Liver (tissue), 9 donors: ENCODE results near the gene INPP5B. TPM values are rescaled to one million over a fixed set of nuclear protein-coding genes. Genes with fewer than 3 reads are reported as not detected.
"Not testable (repeated sequence)": the region's sequence is repeated elsewhere in the genome, so short reads cannot be mapped to it uniquely, and the experiment has no call there.

Experiments used
- DNase-seq: peaks from one replicate; pipeline ENCODE4 v3.0.0-alpha.2; 2017; ENCODE audit warnings: low spot score
- H3K27ac ChIP-seq, 2 donors: one replicate each; pipeline ENCODE4 v1.7.0; 2013; ENCODE audit warnings: inconsistent platforms in 2 of 2, low read length in 2 of 2, control low read depth in 1 of 2, low read depth in 1 of 2, mild to moderate bottlenecking in 1 of 2
- H3K27me3 ChIP-seq, 4 donors: one replicate each; pipeline versions ENCODE4 v1.6.1 to v1.7.0; 2013; ENCODE audit warnings: low read length in 3 of 4, inconsistent platforms in 1 of 4, mild to moderate bottlenecking in 1 of 4, moderate library complexity in 1 of 4; ENCODE audit not compliant: control insufficient read depth in 4 of 4, insufficient read depth in 4 of 4
- H3K36me3 ChIP-seq, 4 donors: one replicate each; pipeline versions ENCODE4 v1.6.1 to v1.7.0; 2013; ENCODE audit warnings: low read length in 3 of 4, mild to moderate bottlenecking in 3 of 4, low read depth in 1 of 4, moderate library complexity in 1 of 4; ENCODE audit not compliant: control insufficient read depth in 4 of 4, insufficient read depth in 3 of 4
- H3K4me1 ChIP-seq, 4 donors: one replicate each; pipeline versions ENCODE4 v1.6.1 to v1.7.0; 2013; ENCODE audit warnings: low read length in 3 of 4, mild to moderate bottlenecking in 3 of 4, moderate library complexity in 1 of 4; ENCODE audit not compliant: control insufficient read depth in 4 of 4, insufficient read depth in 4 of 4
- H3K4me3 ChIP-seq, 3 donors: one replicate each; pipeline versions ENCODE4 v1.6.1 to v1.7.0; 2013; ENCODE audit warnings: low read length in 3 of 3, control low read depth in 1 of 3, low read depth in 1 of 3, mild to moderate bottlenecking in 1 of 3
- H3K9ac ChIP-seq, 2 donors: one replicate each; pipeline ENCODE4 v1.7.0; 2013; ENCODE audit warnings: low read length in 2 of 2, mild to moderate bottlenecking in 2 of 2, moderate library complexity in 2 of 2, control low read depth in 1 of 2, low read depth in 1 of 2
- H3K9me3 ChIP-seq, 4 donors: one replicate each; pipeline versions ENCODE4 v1.6.1 to v1.7.0; 2013; ENCODE audit warnings: low read length in 3 of 4; ENCODE audit not compliant: control insufficient read depth in 4 of 4
- ATF3 ChIP-seq: IDR thresholded peaks from 2 replicates; pipeline ENCODE4 v1.6.1; 2016; ENCODE audit warnings: antibody characterized with exemption
- CTCF ChIP-seq: fragments of 150-350 bp; IDR thresholded peaks from 2 replicates; pipeline ENCODE4 v1.5.1; 2017; ENCODE audit warnings: improper control_type of control experiment, low read depth, low read length; ENCODE audit not compliant: missing input control
- EGR1 ChIP-seq, 2 donors: IDR thresholded peaks; 2 replicates each; pipeline ENCODE4 v1.6.1; 2016 to 2018; ENCODE audit warnings: antibody characterized with exemption in 2 of 2, low read depth in 2 of 2
- FOXA1 ChIP-seq: IDR thresholded peaks from 2 replicates; pipeline ENCODE4 v1.6.1; 2016; ENCODE audit warnings: antibody characterized with exemption
- FOXA2 ChIP-seq: IDR thresholded peaks from 2 replicates; pipeline ENCODE4 v1.6.1; 2016; ENCODE audit warnings: antibody characterized with exemption
- GABPA ChIP-seq, 2 donors: IDR thresholded peaks in 1 of 2; conservative IDR thresholded peaks in 1 of 2; 2 replicates each; pipeline ENCODE4 v1.6.1; 2016; ENCODE audit warnings: antibody characterized with exemption in 2 of 2, mild to moderate bottlenecking in 1 of 2, moderate library complexity in 1 of 2
- HNF4G ChIP-seq: IDR thresholded peaks from 2 replicates; pipeline ENCODE4 v1.6.1; 2016; ENCODE audit warnings: antibody characterized with exemption
- JUND ChIP-seq, 2 donors: IDR thresholded peaks; 2 replicates each; pipeline ENCODE4 v1.6.1; 2016; ENCODE audit warnings: antibody characterized with exemption in 2 of 2
- MAX ChIP-seq: IDR thresholded peaks from 2 replicates; pipeline ENCODE4 v1.6.1; 2016; ENCODE audit warnings: antibody characterized with exemption
- NR2F2 ChIP-seq: IDR thresholded peaks from 2 replicates; pipeline ENCODE4 v1.6.1; 2016; ENCODE audit warnings: antibody characterized with exemption
- RAD21 ChIP-seq, 2 donors: IDR thresholded peaks; 2 replicates each; pipeline ENCODE4 v1.6.1; 2016; ENCODE audit warnings: antibody characterized with exemption in 2 of 2, mild to moderate bottlenecking in 2 of 2
- REST ChIP-seq: IDR thresholded peaks from 2 replicates; pipeline ENCODE4 v1.6.1; 2016; ENCODE audit warnings: antibody characterized with exemption, mild to moderate bottlenecking
- RXRA ChIP-seq, 2 donors: IDR thresholded peaks; 2 replicates each; pipeline ENCODE4 v1.6.1; 2017 to 2018; ENCODE audit warnings: antibody characterized with exemption in 2 of 2, mild to moderate bottlenecking in 1 of 2
- SP1 ChIP-seq: IDR thresholded peaks from 2 replicates; pipeline ENCODE4 v1.6.1; 2018; ENCODE audit warnings: antibody characterized with exemption, mild to moderate bottlenecking
- TAF1 ChIP-seq: conservative IDR thresholded peaks from 2 replicates; pipeline ENCODE4 v1.6.1; 2016; ENCODE audit warnings: antibody characterized with exemption, mild to moderate bottlenecking
- YY1 ChIP-seq: IDR thresholded peaks from 2 replicates; pipeline ENCODE4 v1.6.1; 2016; ENCODE audit warnings: antibody characterized with exemption, mild to moderate bottlenecking
- ZBTB33 ChIP-seq: IDR thresholded peaks from 2 replicates; pipeline ENCODE4 v1.6.1; 2016; ENCODE audit warnings: antibody characterized with exemption
- WGBS: extraction: QIAGEN DNeasy Blood & Tissue Kit; methylation state at CpG from one replicate; pipeline ENCODE4 v1.1.7; 2013; 5-methylcytosine and 5-hydroxymethylcytosine counted together
- polyA plus RNA-seq, 2 donors: library from polyadenylated mRNA; stranded (reverse) in 1 of 2; unstranded in 1 of 2; fragments of 200-250 nt in 1 of 2; fragments of >200 nt in 1 of 2; fragmentation: Nextera tagmentation in 1 of 2; extraction: Ambion mirVana in 1 of 2; gene quantifications; one replicate each; pipeline versions ENCODE4 v1.2.1 to v1.2.3, GENCODE V29; 2013 to 2015
- total RNA-seq, 2 donors: library from RNA; depleted of rRNA; stranded (reverse); fragments of >200 nt; gene quantifications; one replicate each; pipeline ENCODE4 v1.2.3, GENCODE V29; 2014
- donor health status: healthy.
- donor health status: healthy.
- donor health status: healthy.
- donor health status: healthy.
- donor health status: healthy.

INPP5B gene
- total and polyA plus RNA-seq, 4 donors = 5.0 to 30.9 (median 13.6) TPM

- not testable (repeated sequence) for H3K27ac ChIP-seq, H3K27me3 ChIP-seq, H3K4me1 ChIP-seq, H3K9ac ChIP-seq, H3K9me3 ChIP-seq, H3K4me3 ChIP-seq, DNase-seq
- TF ChIP-seq RAD21 (IDR thresholded peaks at IDR 0.05) (peak; percentile 84 to 87), RXRA (IDR thresholded peaks at IDR 0.05) (peak in 1 of 2 donors; percentile 15), CTCF (peak; percentile 54)
- H3K36me3 ChIP-seq = peaks cover 10 to 46% (median 39%) of the 10 kb centered on the region in 4 donors
- WGBS = 56% methylated on average over 6 of the region's 6 CpGs
Observed at GRCh38 chr1:37975083-37975482, 28.2 kb upstream of the INPP5B start.

- TF ChIP-seq HNF4G (no peak), SP1 (no peak), ZBTB33 (no peak), YY1 (no peak), RXRA (IDR thresholded peaks at IDR 0.05) (no peak), ATF3 (no peak), CTCF (no peak), REST (no peak), TAF1 (no peak), NR2F2 (no peak), JUND (IDR thresholded peaks at IDR 0.05) (no peak), FOXA2 (no peak), FOXA1 (no peak), GABPA (IDR thresholded peaks at IDR 0.05 in 1 of 2, conservative IDR thresholded peaks at IDR 0.05 in 1 of 2) (no peak), EGR1 (IDR thresholded peaks at IDR 0.05; ENCODE audit: low read depth in 2 of 2) (no peak), RAD21 (IDR thresholded peaks at IDR 0.05) (no peak), MAX (no peak)
- no peak for DNase-seq
- WGBS = 93% methylated on average over 5 of the region's 5 CpGs
Observed at GRCh38 chr1:37974567-37974966, 27.7 kb upstream of the INPP5B start.

GRCh38 chr1:37973684-37974083 lies 26.8 kb upstream of the INPP5B start:
- H3K4me3 ChIP-seq, H3K27me3 ChIP-seq, DNase-seq, H3K27ac ChIP-seq, H3K9ac ChIP-seq, H3K4me1 ChIP-seq, H3K9me3 ChIP-seq: not testable (repeated sequence)
- 92% methylated on average over 5 of the region's 5 CpGs for WGBS
- peaks cover 10 to 45% (median 39%) of the 10 kb centered on the region in 4 donors for H3K36me3 ChIP-seq

More at GRCh38 chr1:37974567-37974966, 27.7 kb upstream of the INPP5B start:
- Histone ChIP-seq H3K4me3 (no peak overlapping the region), H3K9ac (no peak overlapping the region), H3K27me3 (no peaks in the 10 kb centered on the region), H3K27ac (no peak overlapping the region), H3K4me1 (peaks cover 0 to 3% (median 0%) of the 10 kb centered on the region in 4 donors), H3K9me3 (no peaks in the 10 kb centered on the region), H3K36me3 (peaks cover 10 to 45% (median 37%) of the 10 kb centered on the region in 4 donors)
